HL-60 (cell line): Measurements from ENCODE around the gene GNB1.
"Not testable (repeated sequence)": the region's sequence is repeated elsewhere in the genome, so short reads cannot be mapped to it uniquely, and the experiment has no call there.

Experiments
- DNase-seq, 2 experiments: peaks; one replicate each; pipeline ENCODE4 v3.0.0-alpha.2; 2010 to 2020; ENCODE audit warnings: low read depth in 1 of 2, low spot score in 1 of 2
- H3K27ac ChIP-seq: fragments of 250-450 bp; sonication (Bioruptor Pico); replicated peaks from 2 replicates; pipeline ENCODE4 v1.5.1; 2020; ENCODE audit warnings: mild to moderate bottlenecking, moderate library complexity
- H3K27me3 ChIP-seq: fragments of 250-450 bp; sonication (Bioruptor Pico); 2 replicates; pipeline ENCODE4 v1.5.1; 2021; ENCODE audit warnings: mild to moderate bottlenecking, moderate library complexity; ENCODE audit not compliant: insufficient read depth, poor library complexity, severe bottlenecking
- H3K4me3 ChIP-seq: replicated peaks from 2 replicates; pipeline ENCODE4 v1.5.1; 2011; ENCODE audit warnings: mild to moderate bottlenecking, control low read depth, low read length; ENCODE audit not compliant: insufficient read depth
- GABPA ChIP-seq: IDR thresholded peaks from 2 replicates; pipeline ENCODE4 v1.6.1; 2012; ENCODE audit warnings: low read depth
- POLR2AphosphoS5 ChIP-seq: IDR thresholded peaks from 2 replicates; pipeline ENCODE4 v1.6.1; 2012; ENCODE audit warnings: low read depth
- SPI1 ChIP-seq: IDR thresholded peaks from 2 replicates; pipeline ENCODE4 v1.6.1; 2012; ENCODE audit warnings: low read depth, mild to moderate bottlenecking, borderline replicate concordance
- TF ChIP-seq, protein P1 (sequence below): IDR thresholded peaks from 2 replicates; pipeline ENCODE4 v1.6.1; 2012; ENCODE audit warnings: low read depth; ENCODE audit not compliant: insufficient replicate concordance
- TF ChIP-seq, protein P2 (sequence below): IDR thresholded peaks from one replicate; pipeline ENCODE4 v1.5.1; 2011; ENCODE audit warnings: low read length, control low read depth, inconsistent platforms; ENCODE audit not compliant: insufficient read depth

GNB1 gene

DNA sequence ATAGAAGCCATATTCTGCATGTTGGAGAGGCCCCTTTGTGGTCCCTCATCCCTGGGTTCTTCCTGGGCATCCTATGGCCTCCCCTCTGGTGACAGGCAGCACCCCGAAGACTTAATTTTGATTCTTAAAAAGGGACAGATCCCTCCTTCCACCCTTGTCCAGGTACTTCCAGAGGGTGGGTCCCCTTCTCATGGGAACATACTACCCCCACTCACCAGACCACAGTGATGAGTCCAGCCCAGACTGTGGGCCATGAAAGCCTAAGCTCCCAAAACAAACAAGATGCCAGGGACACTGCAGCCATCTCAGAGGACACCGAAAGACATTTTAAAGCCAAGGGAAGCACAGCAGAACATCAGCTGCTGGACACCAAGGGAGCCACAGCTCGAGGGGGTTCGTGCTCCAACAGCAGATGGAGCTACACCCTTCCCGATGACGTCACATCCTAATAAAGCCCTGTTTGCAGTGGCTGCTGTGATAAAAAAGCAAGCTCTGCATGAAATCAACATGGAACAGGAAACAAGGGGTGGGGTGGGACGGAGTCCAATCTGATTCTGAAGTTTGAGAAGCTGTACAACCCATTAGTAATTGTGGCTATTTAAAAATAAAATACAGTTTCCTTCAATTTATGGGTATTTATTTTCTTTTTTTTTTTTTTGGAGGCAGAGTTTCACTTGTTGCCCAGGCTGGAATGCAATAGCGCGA is 32.4 kb downstream of the GNB1 start:
- Histone ChIP-seq H3K27ac (no peak overlapping the region), H3K27me3 (no peaks in the 10 kb centered on the region), H3K4me3 (no peak overlapping the region)
- DNase-seq, result no peak
- TF ChIP-seq, protein P1, sequence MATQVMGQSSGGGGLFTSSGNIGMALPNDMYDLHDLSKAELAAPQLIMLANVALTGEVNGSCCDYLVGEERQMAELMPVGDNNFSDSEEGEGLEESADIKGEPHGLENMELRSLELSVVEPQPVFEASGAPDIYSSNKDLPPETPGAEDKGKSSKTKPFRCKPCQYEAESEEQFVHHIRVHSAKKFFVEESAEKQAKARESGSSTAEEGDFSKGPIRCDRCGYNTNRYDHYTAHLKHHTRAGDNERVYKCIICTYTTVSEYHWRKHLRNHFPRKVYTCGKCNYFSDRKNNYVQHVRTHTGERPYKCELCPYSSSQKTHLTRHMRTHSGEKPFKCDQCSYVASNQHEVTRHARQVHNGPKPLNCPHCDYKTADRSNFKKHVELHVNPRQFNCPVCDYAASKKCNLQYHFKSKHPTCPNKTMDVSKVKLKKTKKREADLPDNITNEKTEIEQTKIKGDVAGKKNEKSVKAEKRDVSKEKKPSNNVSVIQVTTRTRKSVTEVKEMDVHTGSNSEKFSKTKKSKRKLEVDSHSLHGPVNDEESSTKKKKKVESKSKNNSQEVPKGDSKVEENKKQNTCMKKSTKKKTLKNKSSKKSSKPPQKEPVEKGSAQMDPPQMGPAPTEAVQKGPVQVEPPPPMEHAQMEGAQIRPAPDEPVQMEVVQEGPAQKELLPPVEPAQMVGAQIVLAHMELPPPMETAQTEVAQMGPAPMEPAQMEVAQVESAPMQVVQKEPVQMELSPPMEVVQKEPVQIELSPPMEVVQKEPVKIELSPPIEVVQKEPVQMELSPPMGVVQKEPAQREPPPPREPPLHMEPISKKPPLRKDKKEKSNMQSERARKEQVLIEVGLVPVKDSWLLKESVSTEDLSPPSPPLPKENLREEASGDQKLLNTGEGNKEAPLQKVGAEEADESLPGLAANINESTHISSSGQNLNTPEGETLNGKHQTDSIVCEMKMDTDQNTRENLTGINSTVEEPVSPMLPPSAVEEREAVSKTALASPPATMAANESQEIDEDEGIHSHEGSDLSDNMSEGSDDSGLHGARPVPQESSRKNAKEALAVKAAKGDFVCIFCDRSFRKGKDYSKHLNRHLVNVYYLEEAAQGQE, result no peak
- TF ChIP-seq POLR2AphosphoS5, result no peak
- no peak for TF ChIP-seq GABPA
- TF ChIP-seq, protein P2, sequence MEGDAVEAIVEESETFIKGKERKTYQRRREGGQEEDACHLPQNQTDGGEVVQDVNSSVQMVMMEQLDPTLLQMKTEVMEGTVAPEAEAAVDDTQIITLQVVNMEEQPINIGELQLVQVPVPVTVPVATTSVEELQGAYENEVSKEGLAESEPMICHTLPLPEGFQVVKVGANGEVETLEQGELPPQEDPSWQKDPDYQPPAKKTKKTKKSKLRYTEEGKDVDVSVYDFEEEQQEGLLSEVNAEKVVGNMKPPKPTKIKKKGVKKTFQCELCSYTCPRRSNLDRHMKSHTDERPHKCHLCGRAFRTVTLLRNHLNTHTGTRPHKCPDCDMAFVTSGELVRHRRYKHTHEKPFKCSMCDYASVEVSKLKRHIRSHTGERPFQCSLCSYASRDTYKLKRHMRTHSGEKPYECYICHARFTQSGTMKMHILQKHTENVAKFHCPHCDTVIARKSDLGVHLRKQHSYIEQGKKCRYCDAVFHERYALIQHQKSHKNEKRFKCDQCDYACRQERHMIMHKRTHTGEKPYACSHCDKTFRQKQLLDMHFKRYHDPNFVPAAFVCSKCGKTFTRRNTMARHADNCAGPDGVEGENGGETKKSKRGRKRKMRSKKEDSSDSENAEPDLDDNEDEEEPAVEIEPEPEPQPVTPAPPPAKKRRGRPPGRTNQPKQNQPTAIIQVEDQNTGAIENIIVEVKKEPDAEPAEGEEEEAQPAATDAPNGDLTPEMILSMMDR, result no peak
- no peak for TF ChIP-seq SPI1

DNA sequence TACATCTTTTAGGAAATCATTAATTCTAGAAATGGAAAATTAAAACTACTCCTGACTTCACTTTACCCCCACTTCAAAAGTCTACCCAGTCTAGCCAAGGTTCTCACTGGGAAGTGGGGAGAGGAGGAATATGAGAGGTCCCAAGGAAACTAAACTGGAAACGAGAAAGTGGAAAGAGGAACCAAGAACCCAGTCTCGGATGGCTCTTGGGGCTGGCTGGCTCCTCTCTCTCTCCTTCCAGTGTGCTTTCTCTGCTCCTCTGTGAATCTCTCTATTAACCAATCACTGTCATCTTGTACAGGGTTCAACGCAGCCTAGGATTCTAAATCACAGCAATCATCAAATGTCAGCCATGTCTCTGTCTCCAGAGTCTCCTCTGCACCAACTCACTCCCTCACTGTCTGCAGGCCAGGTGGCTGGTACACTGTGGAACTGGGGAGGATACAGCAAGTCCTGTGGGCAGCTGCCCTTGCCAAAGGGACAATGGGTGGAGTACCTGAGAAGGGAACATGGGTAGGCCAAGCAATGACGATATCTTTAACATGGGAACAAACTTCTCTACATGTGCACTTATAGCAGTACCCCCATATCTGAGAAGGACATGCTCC is 33.7 kb downstream of the GNB1 start:
- no peak overlapping the region for H3K4me3 ChIP-seq
- no peak for TF ChIP-seq GABPA
- TF ChIP-seq SPI1, result no peak
- TF ChIP-seq, protein P2, result no peak
- TF ChIP-seq, protein P1, result no peak
- no peak for TF ChIP-seq POLR2AphosphoS5
- DNase-seq, result no peak
- H3K27me3 ChIP-seq, result no peaks in the 10 kb centered on the region
- H3K27ac ChIP-seq, result no peak overlapping the region

DNA sequence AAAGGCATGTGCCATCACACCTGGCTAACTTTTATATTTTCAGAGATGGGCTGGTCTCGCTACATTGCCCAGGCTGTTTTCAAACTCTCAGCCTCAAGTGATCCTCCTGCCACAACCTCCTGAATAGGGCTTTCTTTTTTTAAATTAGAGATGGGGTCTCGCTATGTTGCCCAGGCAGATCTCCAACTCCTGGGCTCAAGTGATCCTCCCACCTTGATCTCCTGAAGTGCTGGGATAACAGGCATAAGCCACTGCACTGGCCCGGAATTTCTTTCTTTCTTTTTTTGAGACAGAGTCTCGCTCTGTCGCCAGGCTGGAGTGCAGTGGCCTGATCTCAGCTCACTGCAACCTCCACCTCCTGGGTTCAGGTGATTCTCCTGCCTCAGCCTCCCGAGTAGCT is 34.7 kb downstream of the GNB1 start:
- H3K4me3 ChIP-seq, H3K27me3 ChIP-seq, DNase-seq, H3K27ac ChIP-seq: not testable (repeated sequence)

DNA sequence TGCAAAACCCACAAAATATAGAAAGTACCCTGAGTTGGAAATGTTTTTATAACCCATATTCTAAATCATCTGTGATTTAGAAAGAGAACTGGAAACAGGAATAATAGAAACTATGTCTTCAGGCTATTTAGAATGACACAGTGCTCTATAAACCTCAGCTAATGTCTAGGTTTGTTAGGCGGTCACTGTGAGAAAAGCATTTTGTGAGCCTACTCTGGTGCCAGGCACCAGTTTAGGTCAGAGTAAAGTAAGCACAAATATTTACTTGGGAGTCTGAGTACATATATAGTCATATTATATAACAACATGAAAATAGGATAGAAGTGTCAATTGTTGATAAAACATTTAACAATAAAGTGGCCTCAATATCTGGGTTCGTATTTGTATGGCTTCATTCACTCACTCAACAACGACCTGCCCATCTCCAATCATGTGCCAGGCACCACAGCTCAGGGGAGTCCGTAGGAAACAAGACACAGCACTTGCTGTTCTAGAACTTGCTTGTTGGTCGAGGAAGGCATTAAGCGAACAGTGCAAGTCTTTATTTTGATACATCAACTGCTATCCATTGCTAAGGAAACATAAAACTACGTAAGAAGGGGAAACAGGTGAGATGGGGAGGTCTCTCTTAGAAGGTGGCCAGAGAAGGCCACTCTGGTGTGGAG is 37.2 kb downstream of the GNB1 start:
- H3K27ac ChIP-seq, result no peak overlapping the region
- DNase-seq, result no peak
- no peaks in the 10 kb centered on the region for H3K27me3 ChIP-seq
- TF ChIP-seq POLR2AphosphoS5 (no peak), SPI1 (no peak), GABPA (no peak)
- no peak overlapping the region for H3K4me3 ChIP-seq
